HepG2 (cell line): Measurements from ENCODE around the gene TBC1D5. TPM values are rescaled to one million over a fixed set of nuclear protein-coding genes. Genes with fewer than 3 reads are reported as not detected.

Experiments
- ATAC-seq: fragments of 200-7000 bp; cut with Tn5 transposase; 3 replicates; pipeline ENCODE4 v1.9.1; 2020; ENCODE audit warnings: mild to moderate bottlenecking, moderate library complexity
- BruUV-seq: library from RNA; stranded (reverse); fragments of 400-500 nt; replicated peaks from 2 replicates; lab custom pipeline; 2021; lab: Mats Ljungman, UMichigan
- CTCF ChIA-PET: fragments of 300-600 bp; formaldehyde crosslinking; extraction: SDS; loops from one replicate; lab custom pipeline; 2021; ENCODE audit warnings: low total read pairs, inconsistent platforms, low intra/inter-chr PET ratio; lab: Yijun Ruan, JAX
- POLR2A ChIA-PET: fragments of 350-600 bp; sonication (Branson Sonifier 250); formaldehyde crosslinking; loops from one replicate; lab custom pipeline; 2020; ENCODE audit warnings: antibody characterized with exemption, inconsistent platforms; lab: Yijun Ruan, JAX
- DNase-seq: peaks from one replicate; pipeline ENCODE4 v3.0.0-alpha.2; 2015; ENCODE audit warnings: low spot score
- FAIRE-seq: peaks from 3 replicates; lab custom pipeline; 2011; peaks lifted over from hg19 to GRCh38; lab: Jason Lieb, UNC
- H2AFZ ChIP-seq: one replicate; pipeline ENCODE4 v1.6.1; 2011; ENCODE audit warnings: low read length, inconsistent platforms
- H3K27ac ChIP-seq: fragments of 300-600 bp; 3 replicates; pipeline ENCODE4 v1.8.0; 2011; ENCODE audit warnings: mixed run types, mild to moderate bottlenecking, mixed read lengths, low read length, inconsistent platforms; ENCODE audit not compliant: insufficient read depth; ENCODE audit errors: extremely low read length
- H3K27me3 ChIP-seq, 2 experiments: fragments of 200-600 bp in 1 of 2; 2 replicates in 1 of 2; 3 replicates in 1 of 2; pipeline versions ENCODE4 v1.6.0 to v1.8.0; 2011; ENCODE audit warnings: low read length in 2 of 2, mild to moderate bottlenecking in 2 of 2, moderate library complexity in 2 of 2, inconsistent platforms in 1 of 2; ENCODE audit not compliant: insufficient read depth in 2 of 2, control insufficient read depth in 1 of 2
- H3K36me3 ChIP-seq, 2 experiments: fragments of 200-600 bp in 1 of 2; replicated peaks in 1 of 2; 2 replicates in 1 of 2; 3 replicates in 1 of 2; pipeline versions ENCODE4 v1.5.1 to v1.8.0; 2011; ENCODE audit warnings: low read length in 2 of 2, inconsistent platforms in 1 of 2; ENCODE audit not compliant: insufficient read depth in 2 of 2, control insufficient read depth in 1 of 2
- H3K4me1 ChIP-seq: 2 replicates; pipeline ENCODE4 v1.5.1; 2012; ENCODE audit warnings: low read length, inconsistent platforms; ENCODE audit not compliant: insufficient read depth
- H3K4me2 ChIP-seq: 2 replicates; pipeline ENCODE4 v1.6.0; 2011; ENCODE audit warnings: low read depth, low read length, inconsistent platforms
- H3K4me3 ChIP-seq, 3 experiments: fragments of 200-600 bp in 1 of 3; sonication (generic), shearing (Covaris generic) in 1 of 3; replicated peaks in 1 of 3; 2 replicates each; pipeline ENCODE4 v1.5.1; 2011 to 2016; ENCODE audit warnings: low read length in 3 of 3, inconsistent platforms in 2 of 3, low read depth in 2 of 3, mild to moderate bottlenecking in 2 of 3, control low read depth in 1 of 3, mixed read lengths in 1 of 3; ENCODE audit not compliant: insufficient read depth in 1 of 3
- H3K79me2 ChIP-seq: one replicate; pipeline ENCODE4 v1.6.1; 2011; ENCODE audit warnings: low read length, inconsistent platforms; ENCODE audit not compliant: insufficient read depth
- H3K9ac ChIP-seq: 2 replicates; pipeline ENCODE4 v1.6.0; 2011; ENCODE audit warnings: mild to moderate bottlenecking, low read depth, low read length, inconsistent platforms; ENCODE audit not compliant: insufficient read depth
- H3K9me3 ChIP-seq: 2 replicates; pipeline ENCODE4 v1.5.1; 2012; ENCODE audit warnings: mild to moderate bottlenecking, low read length
- H4K20me1 ChIP-seq: 2 replicates; pipeline ENCODE4 v1.6.0; 2011; ENCODE audit warnings: inconsistent platforms, mild to moderate bottlenecking, low read length, moderate library complexity; ENCODE audit not compliant: insufficient read depth
- ELF3 ChIP-seq: IDR thresholded peaks from 2 replicates; pipeline ENCODE4 v1.6.1; 2016; ENCODE audit warnings: missing genetic modification reagents, missing compliant biosample characterization
- HHEX ChIP-seq: IDR thresholded peaks from 2 replicates; pipeline ENCODE4 v1.6.1; 2016; ENCODE audit warnings: control low read depth
- SOX5 ChIP-seq: IDR thresholded peaks from 2 replicates; pipeline ENCODE4 v1.6.1; 2016; ENCODE audit warnings: borderline replicate concordance
- ZBTB40 ChIP-seq, 2 experiments: fragments of 450-650 bp in 1 of 2; sonication (generic) in 1 of 2; formaldehyde crosslinking in 1 of 2; IDR thresholded peaks; 2 replicates each; pipeline versions ENCODE4 v1.6.1 to v1.8.0; 2016 to 2022; ENCODE audit warnings: antibody characterized with exemption in 1 of 2, mild to moderate bottlenecking in 1 of 2, missing genetic modification reagents in 1 of 2
- ZNF142 ChIP-seq: sonication (generic); formaldehyde crosslinking; IDR thresholded peaks from 2 replicates; pipeline ENCODE4 v1.4.0; 2020; ENCODE audit warnings: missing genetic modification reagents
- ZNF670 ChIP-seq: sonication (generic); formaldehyde crosslinking; IDR thresholded peaks from 2 replicates; pipeline ENCODE4 v1.8.0; 2022; ENCODE audit warnings: mild to moderate bottlenecking, missing genetic modification reagents, borderline replicate concordance
- ZNF772 ChIP-seq: sonication (generic); formaldehyde crosslinking; IDR thresholded peaks from 2 replicates; pipeline ENCODE4 v1.5.0; 2020; ENCODE audit warnings: mild to moderate bottlenecking, missing genetic modification reagents
- WGBS: methylation state at CpG from one replicate; pipeline ENCODE4 v1.1.6; 2017; ENCODE audit warnings: low lambda C conversion rate; 5-methylcytosine and 5-hydroxymethylcytosine counted together
- in situ Hi-C: cut with HindIII; loops from 2 replicates; pipeline ENCODE4 v1.10.0; 2017; ENCODE audit warnings: low pct_unique_long_range_greater_than_20kb; ENCODE audit not compliant: extremely low pct_ligation_motif_present
- intact Hi-C: fragments of 100-400 bp; cut with micrococcal nuclease; formaldehyde crosslinking; loops from one replicate; pipeline ENCODE4 v1.10.0; 2022; ENCODE audit not compliant: unreplicated experiment
- polyA plus RNA-seq, 8 experiments: library from polyadenylated mRNA; depleted of rRNA in 3 of 8; stranded (reverse) in 7 of 8; unstranded in 1 of 8; fragments of >200 nt; fragmentation: Illumina TruSeq in 4 of 8; extraction: Trizol in 4 of 8; gene quantifications; 2 replicates each; pipeline versions ENCODE4 v1.2.1 to v1.2.3, GENCODE V29; 2011 to 2016; ENCODE audit warnings: low read depth in 4 of 8, missing spikeins in 1 of 8, mixed read lengths in 1 of 8; ENCODE audit not compliant: insufficient read depth in 1 of 8
- total RNA-seq, 5 experiments: library from RNA; depleted of rRNA; stranded (reverse); fragments of >200 nt; fragmentation: Illumina TruSeq; extraction: Trizol; gene quantifications; 2 replicates each; pipeline ENCODE4 v1.2.3, GENCODE V29; 2016; ENCODE audit warnings: low read depth in 1 of 5
- TF ChIP-seq, protein P1 (sequence below): sonication (generic); formaldehyde crosslinking; IDR thresholded peaks from 2 replicates; pipeline ENCODE4 v1.4.0; 2020; ENCODE audit warnings: missing genetic modification reagents

The TBC1D5 gene
- total and polyA plus RNA-seq, 2 of the 13 experiments (the other 11 are each of a cell fraction or from before 2014, with no cell fraction given), result 19.2 to 33.3 TPM

DNA sequence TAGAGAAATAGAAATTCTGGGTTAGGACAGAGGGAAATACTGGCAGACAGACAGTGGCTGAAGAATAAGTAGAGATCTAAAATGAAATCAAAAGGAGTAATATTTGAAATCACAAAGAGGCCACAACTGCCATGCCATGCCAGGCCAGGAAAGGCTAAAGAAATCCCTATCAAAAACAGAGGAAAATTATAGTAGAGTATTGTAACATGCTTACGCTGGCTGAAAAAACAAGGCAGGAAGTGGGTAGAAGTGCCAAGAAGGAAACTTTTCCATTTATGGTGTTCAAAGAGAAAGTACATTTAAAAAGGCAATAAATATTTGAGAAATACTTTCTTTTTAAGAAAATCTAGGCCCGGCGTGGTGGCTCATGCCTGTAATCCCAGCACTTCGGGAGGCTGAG is 442.0 kb downstream of the TBC1D5 start:
- over 99% methylated on average over 4 of the region's 4 CpGs for WGBS
- POLR2A ChIA-PET, result no interaction called here
- in situ Hi-C loops, result no loop called here
- Histone ChIP-seq H3K27me3 (no peaks in the 10 kb centered on the region), H3K4me2 (no peak overlapping the region), H3K79me2 (no peaks in the 10 kb centered on the region), H3K36me3 (no peaks in the 10 kb centered on the region), H3K9ac (no peak overlapping the region), H3K4me3 (no peak overlapping the region), H3K9me3 (no peaks in the 10 kb centered on the region), H4K20me1 (no peaks in the 10 kb centered on the region), H3K4me1 (no peaks in the 10 kb centered on the region), H3K27ac (no peak overlapping the region), H2AFZ (no peak overlapping the region)
- DNase-seq (no peak), FAIRE-seq (no peak), ATAC-seq (no peak)
- intact Hi-C loops, result no loop called here
- CTCF ChIA-PET, result no interaction called here
- no TSS peak for BruUV-seq
- TF ChIP-seq ELF3 (no peak), ZBTB40 (IDR thresholded peaks at IDR 0.05) (no peak), ZBTB40 (CRISPR knock-in tag; IDR thresholded peaks at IDR 0.05) (no peak), ZNF670 (CRISPR knock-in tag) (no peak), ZNF772 (CRISPR knock-in tag) (no peak), ZNF142 (CRISPR knock-in tag) (no peak), HHEX (CRISPR knock-in tag) (no peak), SOX5 (CRISPR knock-in tag) (no peak)
- TF ChIP-seq, protein P1, sequence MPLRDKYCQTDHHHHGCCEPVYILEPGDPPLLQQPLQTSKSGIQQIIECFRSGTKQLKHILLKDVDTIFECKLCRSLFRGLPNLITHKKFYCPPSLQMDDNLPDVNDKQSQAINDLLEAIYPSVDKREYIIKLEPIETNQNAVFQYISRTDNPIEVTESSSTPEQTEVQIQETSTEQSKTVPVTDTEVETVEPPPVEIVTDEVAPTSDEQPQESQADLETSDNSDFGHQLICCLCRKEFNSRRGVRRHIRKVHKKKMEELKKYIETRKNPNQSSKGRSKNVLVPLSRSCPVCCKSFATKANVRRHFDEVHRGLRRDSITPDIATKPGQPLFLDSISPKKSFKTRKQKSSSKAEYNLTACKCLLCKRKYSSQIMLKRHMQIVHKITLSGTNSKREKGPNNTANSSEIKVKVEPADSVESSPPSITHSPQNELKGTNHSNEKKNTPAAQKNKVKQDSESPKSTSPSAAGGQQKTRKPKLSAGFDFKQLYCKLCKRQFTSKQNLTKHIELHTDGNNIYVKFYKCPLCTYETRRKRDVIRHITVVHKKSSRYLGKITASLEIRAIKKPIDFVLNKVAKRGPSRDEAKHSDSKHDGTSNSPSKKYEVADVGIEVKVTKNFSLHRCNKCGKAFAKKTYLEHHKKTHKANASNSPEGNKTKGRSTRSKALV (CRISPR knock-in tag), result no peak
